Femur (tissue), 1 donor: ENCODE measurements around the gene HOMER3.
"Not testable (repeated sequence)": the region's sequence is repeated elsewhere in the genome, so short reads cannot be mapped to it uniquely, and the experiment has no call there.

Experiments
- DNase-seq: peaks from one replicate; pipeline ENCODE4 v3.0.0-alpha.2; 2017

HOMER3 gene

GRCh38 chr19:18952364-18953003 is 11.5 kb upstream of the HOMER3 start:
- not testable (repeated sequence) for DNase-seq

- DNase-seq: no peak
Observed at GRCh38 chr19:18951721-18952281, 10.8 kb upstream of the HOMER3 start.

- no peak for DNase-seq
Observed at GRCh38 chr19:18949858-18950257, 8.8 kb upstream of the HOMER3 start.

- no peak for DNase-seq
Observed at GRCh38 chr19:18948976-18949356, 7.9 kb upstream of the HOMER3 start.

- DNase-seq: no peak
Observed at GRCh38 chr19:18948075-18948975, 7.3 kb upstream of the HOMER3 start.

GRCh38 chr19:18946918-18947317 is 5.9 kb upstream of the HOMER3 start:
- no peak for DNase-seq

- no peak for DNase-seq
Observed at GRCh38 chr19:18946335-18946734, 5.3 kb upstream of the HOMER3 start.

- no peak for DNase-seq
Observed at GRCh38 chr19:18945297-18945696, 4.3 kb upstream of the HOMER3 start.

- no peak for DNase-seq
Observed at GRCh38 chr19:18943465-18943864, 2.4 kb upstream of the HOMER3 start.

- DNase-seq: no peak
Observed at GRCh38 chr19:18942692-18943091, 1.7 kb upstream of the HOMER3 start.

- no peak for DNase-seq
Observed at GRCh38 chr19:18941628-18942354, 774 bp upstream of the HOMER3 start.

GRCh38 chr19:18939922-18940768 is 872 bp downstream of the HOMER3 start:
- DNase-seq: peak; percentile 81

- DNase-seq: no peak
Observed at GRCh38 chr19:18939163-18939562, 1.9 kb downstream of the HOMER3 start.

GRCh38 chr19:18933297-18933696 is 7.7 kb downstream of the HOMER3 start:
- DNase-seq: no peak

GRCh38 chr19:18932216-18932841 is 8.7 kb downstream of the HOMER3 start:
- peak; percentile 83 for DNase-seq

- peak; percentile 30 for DNase-seq
Observed at GRCh38 chr19:18931316-18932162, 9.5 kb downstream of the HOMER3 start.

GRCh38 chr19:18929311-18929710 is 11.7 kb downstream of the HOMER3 start:
- DNase-seq: peak; percentile 18

- DNase-seq: no peak
Observed at GRCh38 chr19:18928018-18928805, 12.8 kb downstream of the HOMER3 start.

- peak; percentile 16 for DNase-seq
Observed at GRCh38 chr19:18924684-18925213, 16.3 kb downstream of the HOMER3 start.
